Stimulated activated CD8-positive, alpha-beta memory T cell treated with anti-CD3 and anti-CD28 coated beads, Interleukin-4, amount 100 ng/mL, for 1 hour (primary cell): Measurements from ENCODE around the gene RFTN2.
"Not testable (repeated sequence)": the region's sequence is repeated elsewhere in the genome, so short reads cannot be mapped to it uniquely, and the experiment has no call there.

Source experiments
- DNase-seq, 2 donors: peaks; one replicate each; pipeline ENCODE4 v3.0.0-alpha.2; 2020; ENCODE audit warnings: low read depth in 2 of 2, low spot score in 1 of 2

Gene RFTN2

DNA sequence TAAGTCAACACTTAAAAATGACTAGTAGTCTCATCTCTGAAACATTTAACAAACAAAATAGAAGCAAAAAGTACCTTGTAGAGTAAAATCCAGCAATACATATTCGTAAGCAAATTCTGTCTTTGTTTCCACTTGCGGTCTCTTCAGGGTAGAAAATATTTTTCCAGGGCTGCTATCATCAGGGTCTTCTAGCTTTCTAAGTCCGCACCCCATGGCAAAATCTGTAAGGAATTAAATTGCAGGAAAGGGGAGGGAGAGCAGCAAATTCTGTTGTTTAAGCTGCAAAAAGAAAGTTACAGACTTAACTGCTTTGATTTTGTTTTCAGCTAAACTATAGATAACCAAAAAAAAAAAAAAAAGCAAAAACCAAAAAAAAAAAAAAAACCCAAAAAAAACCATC, at the start of gene RFTN2:
Gene RFTN2, minus strand, starts transcription at position 342 of the 400 bp plus-strand sequence. Its CDS starts 129 bp downstream, at position 213.
- DNase-seq: no peak

- DNase-seq: no peak
Measured at GRCh38 chr2:197717863-197718262, 42.5 kb upstream of the RFTN2 start.

GRCh38 chr2:197713271-197713670, 37.9 kb upstream of the RFTN2 start:
- DNase-seq: no peak

- no peak for DNase-seq
Measured at GRCh38 chr2:197711578-197711977, 36.2 kb upstream of the RFTN2 start.

- DNase-seq: no peak
Measured at GRCh38 chr2:197710424-197711042, 35.1 kb upstream of the RFTN2 start.

- not testable (repeated sequence) for DNase-seq
Measured at GRCh38 chr2:197709140-197709539, 33.8 kb upstream of the RFTN2 start.

- no peak for DNase-seq
Measured at GRCh38 chr2:197708331-197708730, 32.9 kb upstream of the RFTN2 start.

- no peak for DNase-seq
Measured at GRCh38 chr2:197707316-197708213, 32.2 kb upstream of the RFTN2 start.

DNA sequence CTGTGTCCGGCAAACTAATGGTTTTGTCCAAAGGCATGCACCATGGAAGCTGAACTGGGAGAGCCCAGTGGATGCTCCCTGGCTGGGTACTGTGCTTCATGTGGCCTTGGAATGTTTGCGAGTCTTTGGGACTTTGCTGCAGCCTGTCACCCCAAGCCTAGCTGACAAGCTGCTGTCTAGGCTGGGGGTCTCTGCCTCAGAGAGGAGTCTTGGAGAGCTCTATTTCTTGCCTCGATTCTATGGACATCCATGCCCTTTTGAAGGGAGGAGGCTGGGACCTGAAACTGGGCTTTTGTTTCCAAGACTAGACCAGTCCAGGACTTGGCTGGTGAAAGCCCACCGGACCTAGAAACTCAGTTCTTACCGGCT, 31.4 kb upstream of the RFTN2 start:
- DNase-seq: no peak

DNA sequence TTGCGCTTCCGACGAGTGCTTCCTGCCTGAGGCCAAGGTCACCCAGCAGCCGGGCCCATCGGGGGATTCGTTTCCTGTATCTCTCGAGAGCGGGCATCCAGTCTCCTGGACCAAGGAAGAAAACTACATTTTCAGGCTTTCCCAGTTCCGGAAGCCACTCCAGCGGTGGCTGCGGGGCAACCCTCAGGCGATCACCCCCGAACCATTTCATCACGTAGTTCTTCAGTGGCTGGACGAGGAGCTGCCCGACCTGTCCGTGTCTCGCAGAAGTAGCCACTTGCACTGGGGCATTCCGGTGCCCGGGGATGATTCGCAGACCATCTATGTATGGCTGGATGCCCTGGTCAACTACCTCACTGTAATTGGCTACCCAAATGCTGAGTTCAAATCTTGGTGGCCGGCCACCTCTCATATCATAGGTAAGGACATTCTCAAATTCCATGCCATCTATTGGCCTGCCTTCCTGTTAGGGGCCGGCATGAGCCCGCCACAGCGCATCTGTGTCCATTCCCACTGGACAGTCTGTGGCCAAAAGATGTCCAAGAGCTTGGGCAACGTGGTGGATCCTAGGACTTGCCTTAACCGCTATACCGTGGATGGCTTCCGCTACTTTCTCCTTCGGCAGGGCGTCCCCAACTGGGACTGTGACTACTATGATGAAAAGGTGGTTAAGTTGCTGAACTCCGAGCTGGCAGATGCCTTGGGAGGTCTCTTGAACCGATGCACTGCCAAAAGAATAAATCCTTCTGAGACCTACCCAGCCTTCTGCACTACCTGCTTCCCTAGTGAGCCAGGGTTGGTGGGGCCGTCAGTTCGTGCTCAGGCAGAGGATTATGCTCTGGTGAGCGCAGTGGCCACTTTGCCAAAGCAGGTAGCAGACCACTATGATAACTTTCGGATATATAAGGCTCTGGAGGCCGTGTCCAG, 30.8 kb upstream of the RFTN2 start:
- DNase-seq: no peak

GRCh38 chr2:197705121-197705911, 29.9 kb upstream of the RFTN2 start, which contains the start of gene MARS2:
Gene MARS2, plus strand, starts transcription at chr2:197705369. Its CDS starts 37 bp downstream, at chr2:197705406.
- peak; percentile 80 to 87 for DNase-seq

GRCh38 chr2:197704434-197705120, 29.2 kb upstream of the RFTN2 start:
- no peak for DNase-seq

DNA sequence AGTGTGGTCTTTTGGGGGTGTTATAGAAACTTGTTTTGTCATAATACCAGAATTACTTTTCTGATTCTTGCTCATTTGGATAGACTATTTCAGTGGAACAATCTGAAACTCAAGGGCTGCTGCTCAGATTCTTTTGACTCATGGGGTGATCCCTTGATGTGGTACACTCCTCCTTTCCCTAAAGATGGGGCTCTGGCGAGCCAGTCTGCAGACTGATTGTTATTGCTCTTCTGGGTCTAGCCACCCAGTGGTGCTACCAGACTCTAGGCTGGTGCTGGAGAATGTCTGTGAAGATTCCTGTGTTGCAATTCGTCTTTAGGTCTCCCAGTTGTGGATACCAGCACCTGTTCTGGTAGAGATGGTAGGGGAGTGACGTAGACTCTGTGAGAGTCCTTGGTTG, 25.6 kb upstream of the RFTN2 start:
- no peak for DNase-seq

DNA sequence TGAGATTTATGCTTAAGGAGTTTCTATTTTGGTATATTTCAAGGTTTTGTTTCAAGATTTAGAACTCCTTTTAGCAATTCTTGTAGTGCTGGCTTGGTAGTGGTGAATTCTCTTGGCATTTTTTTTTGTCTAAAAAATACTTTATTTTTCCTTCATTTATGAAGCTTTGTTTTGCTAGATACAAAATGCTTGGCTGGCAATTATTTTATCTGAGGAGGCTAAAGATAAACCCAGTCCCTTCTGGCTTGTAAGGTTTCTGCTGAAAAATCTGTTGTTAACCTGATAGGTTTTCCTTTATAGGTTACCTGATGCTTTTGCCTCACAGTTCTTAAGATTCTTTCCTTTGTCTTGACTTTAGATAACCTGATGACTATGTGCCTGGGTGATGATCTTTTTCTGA, 24.3 kb upstream of the RFTN2 start:
- not testable (repeated sequence) for DNase-seq

GRCh38 chr2:197696571-197696970, 21.2 kb upstream of the RFTN2 start:
- not testable (repeated sequence) for DNase-seq

DNA sequence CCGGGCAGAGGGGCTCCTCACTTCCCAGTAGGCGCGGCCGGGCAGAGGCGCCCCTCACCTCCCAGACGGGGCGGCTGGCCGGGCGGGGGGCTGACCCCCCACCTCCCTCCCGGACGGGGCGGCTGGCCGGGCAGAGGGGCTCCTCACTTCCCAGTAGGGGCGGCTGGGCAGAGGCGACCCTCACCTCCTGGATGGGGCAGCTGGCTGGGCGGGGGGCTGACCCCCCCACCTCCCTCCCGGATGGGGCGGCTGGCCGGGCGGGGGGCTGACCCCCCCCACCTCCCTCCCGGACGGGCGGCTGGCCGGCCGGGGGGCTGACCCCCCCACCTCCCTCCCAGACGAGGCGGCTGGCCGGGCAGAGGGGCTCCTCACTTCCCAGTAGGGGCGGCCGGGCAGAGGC, 20.6 kb upstream of the RFTN2 start:
- DNase-seq: not testable (repeated sequence)

GRCh38 chr2:197695206-197695605, 19.8 kb upstream of the RFTN2 start:
- DNase-seq: not testable (repeated sequence)

DNA sequence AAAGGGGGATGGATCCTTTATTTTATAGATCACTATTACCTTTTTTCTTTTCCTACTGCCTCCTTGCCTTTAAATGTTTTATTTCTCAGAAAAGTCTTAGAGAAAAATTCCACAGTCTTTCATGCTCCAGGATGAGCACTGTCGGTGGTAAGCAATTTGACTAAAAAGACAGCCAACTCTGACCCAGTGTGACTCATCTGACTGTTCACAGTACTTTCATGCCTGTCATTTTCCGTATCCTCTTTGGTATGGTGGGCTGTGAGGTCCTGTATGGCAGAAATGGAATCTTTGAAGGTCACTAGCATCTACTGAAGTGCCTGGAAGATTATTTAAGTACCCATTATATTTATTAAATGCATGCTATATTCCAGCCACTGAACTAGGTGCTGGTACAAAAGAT, 2.1 kb upstream of the RFTN2 start:
- no peak for DNase-seq

- DNase-seq: no peak
Measured at GRCh38 chr2:197677056-197677455, 1.7 kb upstream of the RFTN2 start.

DNA sequence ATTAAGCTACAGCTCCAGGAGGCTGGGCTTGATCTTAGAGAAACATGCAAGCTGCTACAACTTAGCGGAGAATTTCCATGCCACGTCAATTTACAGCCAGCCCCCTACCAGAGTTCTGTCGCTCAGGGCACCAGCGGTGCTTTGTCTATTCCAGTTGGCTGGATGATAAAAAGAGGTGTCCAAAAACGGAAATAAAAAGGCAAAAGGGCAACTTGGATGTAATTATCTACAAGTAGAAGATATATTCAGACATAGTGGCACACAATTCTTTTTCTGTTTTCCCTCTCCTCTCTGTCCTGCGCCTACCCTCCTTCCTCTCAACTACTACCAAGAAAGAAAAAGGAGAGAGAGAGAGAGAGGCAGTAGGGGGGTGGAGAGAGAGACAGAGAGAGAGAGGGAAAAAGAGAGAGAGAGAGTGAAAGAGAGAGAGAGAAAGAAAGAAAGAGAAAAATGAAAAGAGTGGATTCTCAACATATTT, 363 bp upstream of the RFTN2 start:
- no peak for DNase-seq
